H1 (cell line): ENCODE data around the gene RNASEH2C. TPM values are rescaled to one million over a fixed set of nuclear protein-coding genes. Genes with fewer than 3 reads are reported as not detected.

Experiments used
- CTCF ChIA-PET: fragments of 300-600 bp; sonication (Branson Sonifier 250); formaldehyde crosslinking; loops from one replicate; lab custom pipeline; 2021; ENCODE audit not compliant: partially characterized antibody; lab: Charles Lee
- POLR2A ChIA-PET: fragments of 300-600 bp; sonication (Branson Sonifier 250); formaldehyde crosslinking; loops from one replicate; lab custom pipeline; 2021; ENCODE audit warnings: inconsistent platforms; ENCODE audit not compliant: partially characterized antibody; lab: Charles Lee
- DNase-seq, 2 experiments: peaks; one replicate each; pipeline versions ENCODE4 v3.0.0 to v3.0.0-alpha.2; 2010 to 2022; ENCODE audit warnings: low spot score in 2 of 2, low read depth in 1 of 2, mixed read lengths in 1 of 2
- FAIRE-seq: peaks from 2 replicates; lab custom pipeline; 2011; peaks lifted over from hg19 to GRCh38; lab: Jason Lieb, UNC
- H2AFZ ChIP-seq: 2 replicates; pipeline ENCODE4 v1.8.1; 2012; ENCODE audit warnings: low read length, inconsistent platforms
- H2AK5ac ChIP-seq: 2 replicates; pipeline ENCODE4 v1.6.1; 2013; ENCODE audit warnings: low read depth, low read length
- H2BK120ac ChIP-seq: replicated peaks from 2 replicates; pipeline ENCODE3; 2013; ENCODE audit warnings: low read depth, low read length, inconsistent platforms
- H2BK12ac ChIP-seq: 2 replicates; pipeline ENCODE4 v1.6.1; 2013; ENCODE audit warnings: low read depth, low read length
- H2BK15ac ChIP-seq: 2 replicates; pipeline ENCODE4 v1.6.1; 2013; ENCODE audit warnings: low read length
- H2BK20ac ChIP-seq: 2 replicates; pipeline ENCODE4 v1.6.1; 2013; ENCODE audit warnings: low read length
- H2BK5ac ChIP-seq: 2 replicates; pipeline ENCODE4 v1.6.1; 2013; ENCODE audit warnings: low read depth, low read length
- H3K14ac ChIP-seq: 2 replicates; pipeline ENCODE4 v1.6.1; 2013; ENCODE audit warnings: inconsistent platforms; ENCODE audit not compliant: insufficient read length
- H3K18ac ChIP-seq: 2 replicates; pipeline ENCODE4 v1.6.1; 2013; ENCODE audit warnings: low read length; ENCODE audit errors: extremely low read depth
- H3K23ac ChIP-seq: 2 replicates; pipeline ENCODE4 v1.6.1; 2013; ENCODE audit warnings: inconsistent platforms; ENCODE audit not compliant: insufficient read length
- H3K23me2 ChIP-seq: 2 replicates; pipeline ENCODE4 v1.6.1; 2013; ENCODE audit warnings: low read depth, low read length
- H3K27ac ChIP-seq: 2 replicates; pipeline ENCODE4 v1.6.1; 2011; ENCODE audit warnings: low read depth, low read length, inconsistent platforms
- H3K27me3 ChIP-seq, 4 experiments: replicated peaks in 1 of 4; 1 replicate in 1 of 4; 2 replicates in 3 of 4; pipeline versions ENCODE4 v1.6.1 to v1.8.1; 2011 to 2013; ENCODE audit warnings: low read length in 3 of 4, mild to moderate bottlenecking in 3 of 4, inconsistent platforms in 2 of 4, mixed read lengths in 2 of 4, moderate library complexity in 1 of 4; ENCODE audit not compliant: control insufficient read depth in 3 of 4, insufficient read depth in 3 of 4; ENCODE audit errors: extremely low read depth in 1 of 4
- H3K36me3 ChIP-seq, 4 experiments: 2 replicates each; pipeline versions ENCODE4 v1.6.1 to v1.8.1; 2011 to 2013; ENCODE audit warnings: mild to moderate bottlenecking in 4 of 4, low read length in 3 of 4, moderate library complexity in 2 of 4, control low read depth in 1 of 4, inconsistent platforms in 1 of 4; ENCODE audit not compliant: insufficient read depth in 4 of 4, control insufficient read depth in 2 of 4
- H3K4ac ChIP-seq: replicated peaks from 2 replicates; pipeline ENCODE3; 2013; ENCODE audit warnings: low read length, low read depth, mixed read lengths, inconsistent platforms; ENCODE audit not compliant: insufficient read length
- H3K4me1 ChIP-seq, 4 experiments: replicated peaks in 1 of 4; 1 replicate in 1 of 4; 2 replicates in 3 of 4; pipeline versions ENCODE4 v1.6.1 to v1.8.1; 2011 to 2013; ENCODE audit warnings: low read length in 3 of 4, inconsistent platforms in 2 of 4, mixed read lengths in 1 of 4; ENCODE audit not compliant: insufficient read depth in 4 of 4, control insufficient read depth in 3 of 4
- H3K4me2 ChIP-seq, 2 experiments: 2 replicates each; pipeline versions ENCODE4 v1.6.1 to v1.8.1; 2011 to 2013; ENCODE audit warnings: low read depth in 2 of 2, low read length in 2 of 2, control low read depth in 1 of 2, inconsistent platforms in 1 of 2, mild to moderate bottlenecking in 1 of 2; ENCODE audit not compliant: insufficient read depth in 1 of 2
- H3K4me3 ChIP-seq, 4 experiments: fragments of 200-600, 300-600 bp in 1 of 4; sonication (generic), shearing (Covaris generic), sonication (Bioruptor Twin) in 1 of 4; 2 replicates each; pipeline versions ENCODE4 v1.5.1 to v1.8.1; 2011 to 2016; ENCODE audit warnings: low read length in 4 of 4, low read depth in 3 of 4, control low read depth in 2 of 4, inconsistent platforms in 2 of 4, mild to moderate bottlenecking in 2 of 4, mixed read lengths in 1 of 4, moderate library complexity in 1 of 4; ENCODE audit not compliant: insufficient read depth in 2 of 4; ENCODE audit errors: extremely low read depth in 1 of 4
- H3K56ac ChIP-seq: replicated peaks from 2 replicates; pipeline ENCODE3; 2013; ENCODE audit warnings: low read depth, mild to moderate bottlenecking, mixed read lengths, low read length, inconsistent platforms; ENCODE audit not compliant: insufficient read length
- H3K79me1 ChIP-seq: 2 replicates; pipeline ENCODE4 v1.6.1; 2013; ENCODE audit warnings: low read depth, low read length, control low read depth
- H3K79me2 ChIP-seq, 2 experiments: 2 replicates each; pipeline versions ENCODE4 v1.6.1 to v1.8.1; 2012 to 2013; ENCODE audit warnings: low read length in 2 of 2, mild to moderate bottlenecking in 2 of 2, inconsistent platforms in 1 of 2; ENCODE audit not compliant: insufficient read depth in 2 of 2, control insufficient read depth in 1 of 2
- H3K9ac ChIP-seq, 4 experiments: replicated peaks in 1 of 4; 1 replicate in 1 of 4; 2 replicates in 3 of 4; pipeline versions ENCODE4 v1.6.1 to v1.8.1; 2011 to 2013; ENCODE audit warnings: low read depth in 3 of 4, low read length in 3 of 4, control low read depth in 2 of 4, mild to moderate bottlenecking in 2 of 4, moderate library complexity in 2 of 4, inconsistent platforms in 1 of 4; ENCODE audit errors: extremely low read depth in 1 of 4
- H3K9me3 ChIP-seq, 2 experiments: 2 replicates each; pipeline versions ENCODE4 v1.6.1 to v1.8.1; 2012 to 2013; ENCODE audit warnings: mild to moderate bottlenecking in 2 of 2, moderate library complexity in 2 of 2, control low read depth in 1 of 2, inconsistent platforms in 1 of 2, low read depth in 1 of 2, low read length in 1 of 2, mixed read lengths in 1 of 2; ENCODE audit not compliant: insufficient read depth in 2 of 2
- H4K20me1 ChIP-seq, 2 experiments: replicated peaks in 1 of 2; 2 replicates each; pipeline versions ENCODE3 to v1.8.1; 2011 to 2013; ENCODE audit warnings: inconsistent platforms in 2 of 2, low read length in 2 of 2, mild to moderate bottlenecking in 1 of 2; ENCODE audit not compliant: insufficient read depth in 2 of 2, control insufficient read depth in 1 of 2
- H4K5ac ChIP-seq: 2 replicates; pipeline ENCODE4 v1.6.1; 2013; ENCODE audit warnings: low read length, low read depth, mixed read lengths, inconsistent platforms; ENCODE audit not compliant: insufficient read length
- H4K8ac ChIP-seq: 2 replicates; pipeline ENCODE4 v1.8.0; 2013; ENCODE audit warnings: mild to moderate bottlenecking, moderate library complexity, low read length, inconsistent platforms; ENCODE audit not compliant: insufficient read depth; ENCODE audit errors: extremely low read depth
- H4K91ac ChIP-seq: replicated peaks from 2 replicates; pipeline ENCODE3; 2013; ENCODE audit warnings: low read length, mixed read lengths, inconsistent platforms; ENCODE audit not compliant: insufficient read length
- FOSL1 ChIP-seq: IDR thresholded peaks from 2 replicates; pipeline ENCODE4 v1.6.1; 2011; ENCODE audit warnings: mild to moderate bottlenecking, low read depth, low read length, moderate library complexity; ENCODE audit not compliant: insufficient read depth
- GTF2F1 ChIP-seq: IDR thresholded peaks from 2 replicates; pipeline ENCODE4 v1.6.1; 2012; ENCODE audit warnings: low read depth, low read length, improper control_type of control experiment, borderline replicate concordance
- HDAC2 ChIP-seq, 2 experiments: fragments of 300-600 bp in 1 of 2; sonication (generic) in 1 of 2; IDR thresholded peaks; 2 replicates each; pipeline ENCODE4 v1.6.1; 2011 to 2012; ENCODE audit warnings: low read depth in 2 of 2, low read length in 2 of 2, mild to moderate bottlenecking in 2 of 2, moderate library complexity in 2 of 2, borderline replicate concordance in 1 of 2, inconsistent platforms in 1 of 2
- HDAC6 ChIP-seq: IDR thresholded peaks from one replicate; pipeline ENCODE4 v1.7.1; 2012; ENCODE audit warnings: low read depth, mild to moderate bottlenecking, inconsistent platforms, low read length, moderate library complexity
- NANOG ChIP-seq: IDR thresholded peaks from 2 replicates; pipeline ENCODE4 v1.6.1; 2011; ENCODE audit warnings: low read length, low read depth, mild to moderate bottlenecking, inconsistent platforms; ENCODE audit not compliant: insufficient read depth, poor library complexity, severe bottlenecking
- PHF8 ChIP-seq: fragments of 200-600 bp; sonication (generic); conservative IDR thresholded peaks from 2 replicates; pipeline ENCODE4 v1.7.1; 2012; ENCODE audit warnings: low read depth, mild to moderate bottlenecking, inconsistent platforms, low read length, moderate library complexity
- POLR2A ChIP-seq, 2 experiments: IDR thresholded peaks; 1 replicate in 1 of 2; 2 replicates in 1 of 2; pipeline ENCODE4 v1.6.1; 2011; ENCODE audit warnings: low read depth in 2 of 2, low read length in 2 of 2, mild to moderate bottlenecking in 2 of 2; ENCODE audit errors: control extremely low read depth in 1 of 2
- RNF2 ChIP-seq: fragments of 200-900, 300-1000 bp; sonication (generic); IDR thresholded peaks from 2 replicates; pipeline ENCODE4 v1.7.1; 2016; ENCODE audit warnings: borderline replicate concordance, low read depth, mild to moderate bottlenecking, antibody characterized with exemption, low read length; ENCODE audit not compliant: poor library complexity, severe bottlenecking; ENCODE audit errors: missing control alignments
- SIRT6 ChIP-seq: IDR thresholded peaks from one replicate; pipeline ENCODE4 v1.7.1; 2012; ENCODE audit warnings: low read length, inconsistent platforms
- SRF ChIP-seq: IDR thresholded peaks from 2 replicates; pipeline ENCODE4 v1.6.1; 2011; ENCODE audit warnings: mild to moderate bottlenecking, low read depth, low read length, moderate library complexity
- TCF12 ChIP-seq: IDR thresholded peaks from 2 replicates; pipeline ENCODE4 v1.6.1; 2011; ENCODE audit warnings: low read depth, mild to moderate bottlenecking, low read length
- YY1 ChIP-seq: IDR thresholded peaks from 2 replicates; pipeline ENCODE4 v1.6.1; 2011; ENCODE audit warnings: low read depth, mild to moderate bottlenecking, low read length
- WGBS, 2 experiments: shearing (Covaris generic) in 1 of 2; methylation state at CpG; one replicate each; pipeline versions ENCODE4 v1.1.6 to v1.1.7; 2013 to 2015; ENCODE audit warnings: low lambda C conversion rate in 2 of 2, mixed read lengths in 2 of 2, inconsistent platforms in 1 of 2, low coverage in 1 of 2, missing lambda C conversion rate in 1 of 2; ENCODE audit not compliant: insufficient replicate concordance in 2 of 2, insufficient coverage in 1 of 2, insufficient read length in 1 of 2; ENCODE audit errors: extremely low coverage in 1 of 2, missing lambda C conversion rate in 1 of 2; 5-methylcytosine and 5-hydroxymethylcytosine counted together
- polyA plus RNA-seq, 7 experiments: library from polyadenylated mRNA; depleted of rRNA in 3 of 7; stranded (reverse) in 5 of 7; unstranded in 2 of 7; fragments of >200 nt in 5 of 7; fragments of 200-250 nt in 2 of 7; gene quantifications; 1 replicate in 5 of 7; 2 replicates in 1 of 7; 4 replicates in 1 of 7; pipeline versions ENCODE4 v1.2.1 to v1.2.3, GENCODE V29; 2011 to 2013; ENCODE audit warnings: missing spikeins in 2 of 7, mixed read lengths in 2 of 7
- total RNA-seq: library from RNA; stranded (reverse); fragmentation: NEBNext Ultra II Directional; extraction: Animal tissue kit (Norgen Biotek cat#: 25700); gene quantifications from 2 replicates; pipeline ENCODE4 v1.2.1, GENCODE V29; 2021
- TF ChIP-seq, protein P1 (sequence below): IDR thresholded peaks from 2 replicates; pipeline ENCODE4 v1.6.1; 2012; ENCODE audit warnings: inconsistent platforms

Gene RNASEH2C
- total and polyA plus RNA-seq, 2 of the 8 experiments (the other 6 are each of a cell fraction or from before 2014, with no cell fraction given) = 40.2 to 60.3 TPM

DNA sequence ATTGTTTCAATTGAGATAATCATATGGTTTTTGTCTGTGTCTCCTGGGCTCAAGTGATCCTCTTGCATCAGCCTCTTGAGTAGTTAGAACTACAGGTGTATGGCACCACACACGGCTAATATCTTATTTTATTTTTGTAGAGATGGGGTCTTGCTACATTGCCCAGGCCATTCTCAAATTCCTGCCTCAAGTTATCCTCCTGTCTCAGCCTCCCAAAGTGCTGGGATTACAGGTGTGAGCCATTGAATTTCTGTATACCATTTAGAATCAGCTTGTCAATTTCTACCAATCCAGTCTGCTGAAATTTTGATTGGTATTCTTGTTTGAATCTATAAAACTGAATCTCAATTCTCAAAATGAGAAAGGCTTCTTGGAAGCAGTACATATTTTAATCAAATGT, 18.9 kb downstream of the RNASEH2C start:
- Histone ChIP-seq H4K5ac (no peak overlapping the region), H4K20me1 (no peaks in the 10 kb centered on the region), H3K9me3 (0 out of 4 replicates have a peak, but pooled peaks cover 0 to 7% of the 10 kb centered on the region in 2 experiments), H2BK120ac (no peak overlapping the region), H3K27ac (no peak overlapping the region), H2AK5ac (no peak overlapping the region), H2BK15ac (no peak overlapping the region), H3K4me1 (no peaks in the 10 kb centered on the region), H3K56ac (no peak overlapping the region), H3K14ac (no peak overlapping the region), H4K8ac (no peak overlapping the region), H2BK12ac (no peak overlapping the region), H4K91ac (no peak overlapping the region), H3K36me3 (no peaks in the 10 kb centered on the region), H2AFZ (no peak overlapping the region), H3K23me2 (no peaks in the 10 kb centered on the region; the same call in 1 of the 2 replicates), H3K9ac (no peak overlapping the region), H3K23ac (no peak overlapping the region), H3K79me1 (no peaks in the 10 kb centered on the region), H3K4me2 (no peak overlapping the region), H3K4me3 (no peak overlapping the region), H3K18ac (no peak overlapping the region), H2BK5ac (no peak overlapping the region), H3K79me2 (no peaks in the 10 kb centered on the region), H3K27me3 (no peaks in the 10 kb centered on the region; a peak in 3 of 7 replicates), H3K4ac (no peak overlapping the region), H2BK20ac (no peak overlapping the region)
- TF ChIP-seq, protein P1, sequence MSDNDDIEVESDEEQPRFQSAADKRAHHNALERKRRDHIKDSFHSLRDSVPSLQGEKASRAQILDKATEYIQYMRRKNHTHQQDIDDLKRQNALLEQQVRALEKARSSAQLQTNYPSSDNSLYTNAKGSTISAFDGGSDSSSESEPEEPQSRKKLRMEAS = no peak
- TF ChIP-seq FOSL1 (no peak), POLR2A (IDR thresholded peaks at IDR 0.05; ENCODE audit: control extremely low read depth in 1 of 2, low read depth in 2 of 2, low read length in 2 of 2) (no peak), SRF (no peak), TCF12 (no peak), GTF2F1 (no peak), SIRT6 (no peak), RNF2 (no peak), HDAC6 (no peak), PHF8 (no peak), NANOG (no peak), YY1 (no peak), HDAC2 (IDR thresholded peaks at IDR 0.05; ENCODE audit: borderline replicate concordance in 1 of 2, low read depth in 2 of 2, low read length in 2 of 2) (no peak)
- DNase-seq (no peak), FAIRE-seq (no peak)
- ChIA-PET POLR2A (no interaction called here), CTCF (interaction anchor here (0.6 to 1.8 kb wide), 2 partner anchors 10 to 54 kb away, joined by 3 read pairs; partner anchors contain the start of gene KAT5)
- WGBS, 2 experiments = 67% methylated on average over 1 of the region's 1 CpG; no CpG with 5 or more reads in 1 of the 2 experiments
